ENCODE measurements around the gene DNAH14.
"Not testable (repeated sequence)": the region's sequence is repeated elsewhere in the genome, so short reads cannot be mapped to it uniquely, and the experiment has no call there.

- TF ChIP-seq POLR2A, CTCF (IDR thresholded peaks at IDR 0.05): not testable (repeated sequence)
Measured at GRCh38 chr1:224945651-224946348, 16.3 kb downstream of the DNAH14 start.
